ENCODE results near the gene AP1B1.
"Not testable (repeated sequence)": the region's sequence is repeated elsewhere in the genome, so short reads cannot be mapped to it uniquely, and the experiment has no call there.

AP1B1 gene

DNA sequence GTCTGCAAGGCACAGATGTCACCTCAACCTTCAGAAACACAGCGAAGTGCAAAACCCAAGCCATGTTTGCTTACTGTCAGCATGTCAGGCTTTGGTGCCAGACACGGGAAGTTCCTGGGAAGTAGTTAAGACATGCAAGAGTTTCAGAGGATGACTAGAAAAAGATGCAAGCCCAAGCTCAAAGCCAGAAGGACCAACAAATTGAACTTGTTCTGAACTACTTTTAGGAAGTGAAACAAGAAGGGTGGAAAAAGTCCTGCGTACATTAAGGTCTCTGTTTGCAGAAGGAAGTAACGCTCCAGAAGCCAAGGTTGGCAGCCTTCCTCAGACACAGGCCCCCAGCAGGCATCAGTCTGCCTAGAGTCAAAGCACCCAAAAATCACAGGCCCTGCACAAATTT is 2.6 kb downstream of the AP1B1 start:
- DNase-seq, result no peak

DNA sequence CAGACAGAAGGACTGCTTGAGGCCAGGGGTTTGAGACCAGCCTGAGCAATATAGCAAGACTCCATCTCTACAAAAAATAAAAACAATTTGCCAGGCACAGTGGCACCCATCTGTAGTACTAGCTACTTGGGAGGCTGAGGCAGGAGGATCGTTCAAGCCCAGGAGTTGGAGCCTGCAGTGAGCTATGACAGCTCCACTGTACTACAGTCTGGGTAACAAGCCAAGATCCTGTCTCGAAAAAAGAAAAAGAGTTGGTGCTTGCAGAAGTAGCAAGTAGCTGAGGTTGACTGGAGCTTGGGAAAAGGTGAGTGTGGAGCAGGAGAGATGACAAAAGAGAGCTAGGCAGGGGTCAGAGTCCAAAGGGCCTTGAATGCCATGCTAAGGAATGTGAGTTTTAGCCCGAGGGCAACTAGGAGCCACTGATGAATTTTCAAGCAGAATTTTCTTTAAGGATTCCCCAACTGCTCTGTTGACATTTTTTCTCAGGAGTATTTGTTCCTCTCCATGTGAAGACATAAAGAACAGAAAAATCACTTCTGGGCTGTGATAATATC is 3.1 kb downstream of the AP1B1 start:
- DNase-seq, result no peak

DNA sequence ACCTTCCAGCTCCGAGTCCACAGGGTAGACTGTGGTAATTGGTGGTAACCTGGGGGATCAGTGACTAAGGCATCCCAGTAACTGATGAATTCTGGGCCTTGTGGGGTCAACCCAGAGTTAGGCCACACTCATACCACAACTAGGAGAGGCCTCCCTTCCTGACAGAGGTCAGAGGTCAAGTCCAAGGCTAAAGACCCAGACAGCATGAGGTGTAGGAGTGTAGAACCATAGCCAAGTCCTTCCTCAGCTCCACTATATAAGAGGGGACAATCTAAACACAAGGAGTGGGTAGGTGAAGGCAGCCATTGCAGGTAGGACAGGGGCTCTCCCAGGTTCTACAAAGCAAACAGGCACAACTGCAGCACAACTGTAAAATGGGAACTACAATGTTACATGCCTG is 4.6 kb downstream of the AP1B1 start:
- DNase-seq, result no peak

DNA sequence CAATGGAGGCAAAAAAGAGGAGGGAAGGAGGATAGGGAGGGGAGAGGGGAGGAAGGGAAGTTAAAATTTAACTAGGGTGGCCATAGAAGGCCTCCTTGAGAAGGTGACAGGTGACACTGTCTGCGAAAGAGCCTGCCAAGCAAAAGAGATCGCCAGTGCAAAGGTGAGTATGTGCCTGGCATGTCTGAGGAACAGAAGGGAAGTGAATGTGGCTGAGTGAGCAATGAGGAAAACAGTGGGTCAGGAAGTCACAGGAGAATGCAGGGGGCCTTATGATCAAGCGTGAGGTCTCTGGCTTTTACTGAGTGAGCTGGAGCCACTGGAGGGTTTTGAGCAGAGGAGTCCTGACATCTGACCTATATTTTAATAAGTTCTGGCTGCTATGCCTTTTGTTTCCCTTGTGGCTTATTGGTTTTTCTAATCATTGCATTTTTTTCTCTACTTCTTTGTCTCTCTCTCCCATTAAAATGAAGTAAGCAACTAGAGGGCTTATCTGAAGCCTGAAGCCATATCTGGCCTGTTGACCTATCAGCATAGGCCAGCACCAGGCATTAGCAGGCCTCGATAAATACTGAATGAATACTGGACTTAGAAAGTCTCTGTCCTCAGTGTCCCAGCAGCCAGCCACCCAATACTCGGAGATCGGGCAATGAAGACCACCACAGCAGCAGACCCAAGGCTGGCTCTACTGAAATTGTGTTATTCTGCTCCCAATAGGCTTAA is 5.6 kb downstream of the AP1B1 start:
- DNase-seq, result no peak

DNA sequence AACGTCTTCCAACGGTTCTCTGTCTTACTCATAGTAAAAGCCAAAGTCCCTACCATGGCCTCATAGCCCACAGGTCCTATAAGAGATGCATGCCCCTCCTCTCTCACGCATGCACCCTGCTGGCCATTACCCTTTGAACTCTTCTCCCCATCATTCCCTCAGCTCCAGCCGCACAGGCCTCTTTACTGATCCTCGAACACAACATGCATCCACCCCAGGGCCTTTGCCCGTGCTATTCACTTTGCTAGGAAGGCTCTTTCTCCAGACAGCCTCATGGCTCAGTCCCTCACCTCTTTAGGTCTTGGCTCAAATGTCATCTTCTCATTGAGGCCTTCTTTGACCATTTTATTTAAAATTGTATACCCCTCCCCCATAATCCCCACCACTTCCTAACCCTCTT is 7.5 kb downstream of the AP1B1 start:
- DNase-seq, result no peak

DNA sequence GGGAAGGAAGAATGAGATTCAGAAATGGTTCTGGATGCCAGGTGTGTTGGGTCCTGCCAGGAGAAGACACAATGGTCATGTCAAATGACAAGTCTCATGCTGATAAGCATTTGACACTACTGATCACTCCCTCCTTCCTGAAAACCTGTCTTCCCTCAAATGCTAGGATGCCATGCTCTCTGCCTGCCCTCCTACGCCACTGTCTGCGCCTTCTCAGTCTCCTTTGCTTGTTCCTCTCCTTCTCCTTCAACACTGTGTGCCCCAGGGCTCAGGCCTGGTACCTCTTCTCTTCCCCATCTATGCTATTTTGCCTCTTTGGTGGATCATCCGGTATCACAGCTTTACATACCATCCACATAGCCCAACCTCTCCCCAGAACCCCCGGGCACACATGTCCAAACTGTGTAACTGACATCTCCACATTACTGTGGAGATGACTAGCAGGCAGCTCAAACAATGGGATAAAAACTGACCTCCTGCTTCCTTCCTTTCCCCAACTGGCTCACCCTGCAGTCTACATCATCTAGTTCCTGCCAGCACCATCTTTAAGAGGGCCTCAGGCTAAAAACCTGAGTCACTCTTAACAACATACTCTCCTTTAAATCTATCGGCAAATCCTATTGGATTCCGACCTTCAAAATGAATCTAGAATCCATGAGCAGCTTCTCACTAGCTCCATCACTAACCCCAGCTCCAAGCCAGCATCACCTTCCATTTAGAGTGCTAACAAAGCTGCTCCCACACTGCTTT is 8.2 kb downstream of the AP1B1 start:
- no peak for DNase-seq

DNA sequence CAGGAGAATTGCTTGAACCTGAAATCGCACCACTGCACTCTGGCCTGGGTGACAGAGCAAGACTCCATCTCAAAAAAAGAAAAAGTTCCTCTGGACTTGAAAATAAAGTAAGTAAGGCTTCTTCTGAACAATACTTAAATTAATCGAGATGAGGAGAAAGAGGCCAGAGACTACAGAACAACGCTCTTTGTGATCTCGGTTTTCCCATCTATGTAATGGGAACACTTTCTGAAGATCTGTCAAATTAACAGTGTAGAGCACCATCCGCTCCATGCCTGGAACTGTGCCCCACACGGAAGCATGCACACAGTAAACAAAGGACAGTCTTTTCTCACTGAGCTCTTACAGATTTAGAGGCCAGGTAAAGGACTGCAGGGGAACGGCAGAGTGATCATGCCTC is 9.1 kb downstream of the AP1B1 start:
- DNase-seq, result no peak

DNA sequence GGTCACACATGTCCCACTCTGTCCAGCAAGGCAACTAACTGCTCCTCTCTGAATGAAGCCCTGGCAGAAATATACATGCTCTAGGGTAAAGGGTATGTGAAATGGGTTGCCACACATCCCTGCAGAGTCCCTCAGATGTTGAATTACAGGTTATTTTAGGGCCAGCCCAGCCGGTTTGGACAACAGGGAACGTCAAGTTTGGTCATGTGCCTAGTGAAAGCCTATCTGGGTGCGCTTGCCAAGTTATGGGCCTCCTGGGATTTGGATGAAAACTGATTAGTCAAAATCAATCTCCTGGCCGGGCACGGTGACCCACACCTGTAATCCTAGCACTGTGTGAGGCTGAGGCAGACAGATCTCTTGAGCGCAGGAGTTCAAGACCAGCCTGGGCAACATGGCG is 10.4 kb downstream of the AP1B1 start:
- DNase-seq, result no peak

DNA sequence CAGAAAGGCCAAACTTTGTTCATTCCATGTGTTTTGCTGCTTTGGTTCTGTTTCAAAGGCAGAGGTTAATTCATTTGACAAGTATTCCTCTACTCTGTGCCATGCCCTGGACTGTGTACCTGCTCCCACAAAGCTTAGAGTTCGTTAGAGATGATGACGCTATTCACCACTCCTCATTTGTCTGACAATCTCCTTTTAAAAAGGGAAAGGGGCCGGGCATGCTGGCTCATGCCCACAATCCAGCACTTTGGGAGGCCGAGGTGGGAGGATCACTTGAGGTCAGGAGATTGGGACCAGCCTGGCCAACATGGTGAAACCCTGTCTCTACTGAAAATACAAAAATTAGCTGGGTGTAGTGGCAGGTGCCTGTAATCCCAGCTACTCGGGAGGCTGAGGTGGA is 11.7 kb downstream of the AP1B1 start:
- DNase-seq, result not testable (repeated sequence)

DNA sequence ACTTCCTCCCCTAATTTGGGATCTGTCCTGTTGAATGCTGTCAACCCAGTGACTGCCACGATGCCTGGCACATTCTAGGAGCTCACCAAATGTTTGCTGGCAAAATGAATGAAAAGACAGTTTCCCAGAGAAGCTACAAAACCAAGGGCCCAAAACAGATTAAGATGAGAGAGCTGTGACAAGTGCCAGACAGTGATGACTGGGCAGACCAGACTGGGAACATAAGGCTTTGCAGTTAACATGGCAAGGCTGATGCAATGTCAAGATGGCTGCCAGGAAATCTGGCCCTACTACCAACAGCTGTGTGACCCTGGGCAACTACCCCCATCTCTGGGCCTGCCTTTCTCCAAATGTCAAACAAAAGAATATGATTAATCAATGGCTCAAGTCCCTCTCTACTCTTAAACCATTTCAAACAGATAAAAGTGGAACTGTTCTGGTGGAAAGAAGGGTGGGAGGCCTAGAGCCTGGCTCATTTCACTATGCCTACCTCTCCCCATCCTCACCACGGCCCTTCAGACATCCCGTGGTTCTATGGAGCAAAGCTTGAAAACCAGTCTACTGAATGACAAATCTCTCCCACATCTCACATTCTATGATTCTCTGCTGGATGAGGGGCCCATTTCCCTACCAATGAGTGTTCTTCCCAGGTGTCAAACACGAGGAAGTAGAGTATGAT is 12.8 kb downstream of the AP1B1 start:
- DNase-seq, result no peak

DNA sequence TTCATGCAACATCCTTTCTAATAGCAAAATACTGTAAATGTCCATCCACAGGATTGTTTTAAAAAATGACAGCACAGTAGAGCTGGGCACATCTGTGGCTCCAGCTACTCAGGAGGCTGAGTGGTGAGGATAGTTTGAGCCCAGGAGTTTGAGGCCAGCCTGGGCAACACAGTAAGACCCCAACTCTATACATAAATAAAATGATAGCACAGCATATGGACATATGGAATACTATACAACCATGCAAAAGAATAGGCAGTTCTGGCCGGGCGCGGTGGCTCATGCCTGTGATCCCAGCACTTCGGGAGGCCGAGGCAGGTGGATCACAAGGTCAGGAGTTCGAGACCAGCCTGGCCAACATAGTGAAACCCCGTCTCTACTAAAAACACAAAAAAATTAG is 13.6 kb downstream of the AP1B1 start:
- not testable (repeated sequence) for DNase-seq

DNA sequence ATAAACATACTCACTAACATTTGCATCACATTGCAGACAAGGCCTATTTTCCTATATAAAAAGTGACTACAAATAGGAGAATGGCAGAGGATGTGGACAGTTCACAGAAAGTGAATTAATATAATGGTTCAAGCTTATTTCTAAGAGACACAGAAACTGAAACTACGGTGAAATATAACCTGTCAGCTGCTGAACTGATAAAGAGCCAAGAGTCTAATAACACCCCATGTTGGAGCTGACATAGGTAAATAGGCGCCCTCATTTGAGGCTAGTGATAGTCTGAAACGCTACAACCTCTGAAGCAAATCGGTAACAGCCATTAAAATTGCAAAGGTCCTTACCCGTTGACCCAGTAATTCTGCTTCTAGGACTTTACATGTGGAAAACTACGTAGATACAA is 14.0 kb downstream of the AP1B1 start:
- DNase-seq, result no peak

DNA sequence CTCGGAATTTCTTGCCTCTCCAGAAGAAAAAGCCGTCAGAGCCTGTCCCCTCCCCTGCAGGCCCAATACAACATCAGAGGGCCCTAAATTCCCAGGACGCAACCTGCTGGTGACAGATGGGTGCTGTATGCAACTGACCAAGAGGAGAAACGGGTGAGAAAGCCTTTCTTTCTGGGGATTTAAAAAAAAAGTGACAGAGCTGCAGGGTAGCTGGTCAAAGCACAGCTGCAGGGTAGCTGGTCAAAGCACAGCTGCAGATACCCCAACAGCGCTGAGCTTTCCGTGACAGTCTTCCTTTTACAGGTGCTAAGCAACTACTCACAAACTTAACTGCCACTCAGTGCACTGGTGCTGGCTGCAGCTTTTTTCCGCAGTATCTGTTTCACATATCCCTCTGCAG is 17.8 kb downstream of the AP1B1 start:
- DNase-seq, result no peak

DNA sequence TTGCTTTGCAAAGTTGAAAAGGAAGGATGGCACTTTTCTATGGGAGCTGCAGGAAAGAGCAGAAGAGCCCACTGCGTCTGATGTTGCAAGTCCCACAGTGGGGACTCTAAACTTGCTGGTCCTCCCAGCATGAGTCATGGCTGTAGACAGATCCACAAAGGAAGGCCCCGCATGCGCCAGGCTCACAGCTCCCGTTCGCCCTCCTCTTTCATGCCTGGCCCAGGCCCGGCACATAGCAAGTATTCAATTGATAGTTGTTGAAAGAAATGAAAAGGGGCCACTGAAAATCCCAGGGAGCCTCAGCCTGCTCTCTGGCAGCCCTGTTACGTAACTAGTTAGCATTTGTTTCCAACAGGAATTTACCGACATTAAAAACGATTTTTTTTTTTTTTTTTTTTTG is 18.9 kb downstream of the AP1B1 start:
- no peak for DNase-seq

DNA sequence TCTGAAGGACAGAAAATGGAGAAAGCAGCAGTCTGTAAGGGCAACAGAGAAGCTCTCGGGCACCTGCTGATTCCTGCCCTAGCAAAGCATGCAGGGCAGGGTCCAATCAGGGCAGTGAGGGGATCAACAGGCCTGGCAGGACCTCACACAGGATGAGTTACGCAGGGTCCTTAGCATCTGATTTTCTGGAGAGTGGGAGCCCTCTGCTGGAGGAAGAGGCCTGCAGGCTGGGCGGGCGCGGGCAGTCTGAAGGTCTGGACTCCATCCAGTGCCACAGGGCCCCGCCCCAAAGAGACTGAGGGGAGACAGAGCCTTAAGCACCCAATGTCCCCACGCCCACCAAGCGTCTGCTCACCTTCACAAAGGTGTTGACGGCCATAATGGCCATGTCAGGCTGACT is 28.9 kb downstream of the AP1B1 start:
- no peak for DNase-seq

DNA sequence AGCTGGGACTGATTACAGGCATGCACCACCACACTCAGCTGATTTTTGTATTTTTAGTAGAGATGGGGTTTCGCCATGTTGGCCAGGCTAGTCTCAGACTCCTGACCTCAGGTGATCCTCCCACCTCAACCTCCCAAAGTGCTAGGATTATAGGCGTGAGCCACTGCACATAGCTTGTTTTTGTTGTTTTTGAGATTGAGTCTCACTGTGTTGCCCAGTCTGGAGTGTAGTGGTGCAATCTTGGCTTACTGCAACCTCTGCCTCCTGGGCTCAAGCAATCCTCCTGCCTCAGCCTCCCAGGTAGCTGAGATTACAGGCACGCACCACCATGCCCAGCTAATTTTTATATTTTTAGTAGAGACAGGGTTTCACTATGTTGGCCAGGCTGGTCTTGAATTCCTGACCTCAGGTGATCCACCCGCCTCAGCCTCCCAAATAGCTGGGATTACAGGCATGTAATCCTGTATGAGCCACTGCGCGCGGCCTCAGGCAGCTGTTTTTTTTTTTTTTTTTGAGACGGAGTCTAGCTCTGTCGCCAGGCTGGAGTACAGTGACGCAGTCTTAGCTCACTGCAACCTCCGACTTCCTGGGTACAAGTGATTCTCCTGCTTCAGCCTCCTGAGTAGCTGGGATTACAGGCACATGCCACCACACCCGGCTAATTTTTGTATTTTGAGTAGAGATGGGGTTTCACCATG is 31.0 kb downstream of the AP1B1 start:
- not testable (repeated sequence) for DNase-seq

DNA sequence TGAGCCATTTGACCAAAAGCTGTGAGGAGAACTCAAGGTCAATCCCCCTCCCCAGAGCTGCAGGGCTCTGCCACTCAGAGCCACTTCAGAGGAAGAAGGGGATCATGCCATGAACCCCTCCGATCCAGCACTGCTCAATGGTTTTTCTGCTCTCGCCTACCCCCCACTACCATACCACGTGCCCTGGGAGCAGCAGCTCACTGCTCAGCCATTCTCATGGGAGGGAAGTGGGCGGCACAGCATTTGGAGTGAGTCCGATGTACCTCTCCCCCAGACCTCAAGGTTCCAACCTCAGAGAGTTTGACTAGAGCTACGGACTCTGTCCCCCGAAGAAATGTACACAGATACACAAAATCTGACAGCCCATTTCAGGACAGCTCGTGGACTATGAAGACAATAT is 34.5 kb downstream of the AP1B1 start:
- no peak for DNase-seq

DNA sequence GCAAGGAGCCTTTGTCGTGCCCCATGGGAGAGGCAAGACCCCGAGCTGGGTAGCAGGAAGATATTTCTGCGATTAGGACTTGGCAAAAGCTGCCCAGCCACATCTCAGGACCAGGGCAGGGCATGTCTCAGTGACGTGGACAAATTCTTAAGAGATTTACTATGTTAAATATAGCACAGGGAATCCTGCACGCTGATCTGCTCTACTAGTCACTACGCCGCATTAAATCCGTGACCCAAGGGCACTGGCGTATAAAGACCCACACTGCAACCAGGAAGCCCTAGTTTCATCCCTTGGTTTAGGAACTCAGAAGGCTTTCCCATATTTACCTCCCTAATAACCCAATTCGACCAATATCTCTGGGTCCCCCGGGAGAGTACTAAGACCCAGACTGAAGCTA is 35.1 kb downstream of the AP1B1 start:
- no peak for DNase-seq

DNA sequence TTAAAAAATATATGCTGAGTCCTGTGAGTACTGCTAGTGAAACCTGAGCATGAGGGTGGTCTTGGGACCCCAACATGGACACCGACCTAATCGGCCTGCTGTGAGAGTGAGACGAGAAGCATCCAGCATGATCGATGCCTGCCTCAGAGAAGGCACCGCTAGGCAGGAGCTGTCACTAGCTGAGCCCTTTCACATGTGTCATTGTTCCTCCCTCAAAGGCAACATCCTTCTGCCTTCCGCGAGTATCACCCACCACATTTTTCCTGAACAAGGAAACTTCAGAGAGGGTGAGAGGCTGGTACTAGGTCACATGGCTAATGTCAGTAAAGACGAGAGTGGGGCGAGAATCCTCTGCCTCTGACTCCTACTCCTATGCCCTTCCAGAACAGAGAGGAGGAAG is 35.6 kb downstream of the AP1B1 start:
- no peak for DNase-seq

DNA sequence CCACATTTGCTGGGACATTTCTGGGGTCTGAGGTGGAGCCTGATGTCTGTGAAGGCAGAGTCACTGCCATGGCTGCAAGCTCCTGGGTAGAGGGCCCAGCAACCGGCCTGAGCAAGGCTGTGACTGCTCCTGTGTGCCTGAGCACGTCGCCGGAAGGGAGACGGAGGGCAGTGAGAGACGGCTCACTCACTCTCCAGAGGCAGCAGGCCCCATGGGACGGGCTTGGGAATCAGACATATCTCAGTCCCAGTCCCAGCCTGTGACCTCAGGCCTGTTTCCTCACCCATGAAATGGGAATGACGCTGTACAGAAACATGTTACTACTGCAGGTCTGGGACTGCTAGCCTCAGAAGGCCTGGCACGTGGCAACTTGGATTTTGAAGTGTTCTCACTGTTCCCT is 36.5 kb downstream of the AP1B1 start:
- no peak for DNase-seq

DNA sequence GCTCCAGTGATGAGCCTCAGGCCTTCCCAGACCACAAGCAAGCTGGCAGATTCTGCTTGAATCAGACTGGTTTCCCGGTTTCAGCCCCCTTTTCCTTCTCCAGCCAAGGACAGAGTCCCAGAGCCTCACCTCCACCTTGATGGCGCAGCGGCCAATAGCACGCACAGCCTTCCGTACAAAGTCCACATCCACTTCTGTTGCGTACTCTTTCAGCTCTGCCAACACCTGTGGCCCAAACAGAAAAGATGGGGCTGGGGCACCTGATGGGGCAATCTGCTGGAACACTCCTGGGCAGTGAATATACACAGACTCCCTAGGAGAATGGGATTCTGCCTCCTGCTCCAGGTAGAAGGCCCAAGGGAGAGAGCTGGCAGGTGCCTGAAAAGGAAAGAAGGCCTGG is 37.3 kb downstream of the AP1B1 start:
- no peak for DNase-seq

DNA sequence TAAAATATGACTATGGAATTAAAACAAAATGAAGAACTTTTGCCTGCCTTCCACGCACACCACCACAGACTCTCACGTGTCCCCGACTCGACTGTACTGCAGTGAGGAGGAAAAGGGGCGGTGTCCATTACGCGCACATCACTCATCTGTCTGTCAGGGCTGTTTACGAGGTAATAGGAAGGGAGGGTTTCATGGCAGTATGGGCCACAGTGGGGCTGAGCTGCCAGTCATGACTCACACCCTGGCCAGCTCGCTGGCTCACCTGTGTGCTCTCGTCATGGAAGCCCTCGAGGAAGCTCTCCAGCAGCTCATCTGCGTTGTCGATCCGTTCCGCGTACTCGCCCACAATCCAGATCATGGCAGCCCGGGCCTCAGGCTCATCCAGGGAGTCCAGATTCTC is 39.4 kb downstream of the AP1B1 start:
- no peak for DNase-seq

DNA sequence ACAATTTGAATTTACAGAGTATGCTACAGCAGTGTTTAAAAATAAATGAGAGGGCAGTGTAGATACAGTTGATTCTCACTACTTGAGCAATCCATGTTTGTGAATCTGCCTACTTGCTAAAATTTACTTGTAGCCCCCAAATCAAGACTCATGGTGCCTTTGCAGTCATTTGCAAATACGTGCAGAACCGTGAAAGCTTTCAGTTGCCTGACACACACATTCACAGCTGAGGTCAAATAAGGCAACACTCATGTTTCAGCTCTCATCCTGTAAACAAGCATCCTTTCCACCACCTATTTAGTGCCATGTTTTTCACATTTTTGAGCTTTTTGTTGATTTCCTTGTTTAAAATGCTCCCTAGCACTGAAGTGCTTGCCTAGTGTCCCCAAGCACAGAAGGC is 40.3 kb downstream of the AP1B1 start:
- no peak for DNase-seq

Measured in NCI-H1092 treated with DMSO at 0.1 percent for 48 hours (cell line).